ENCODE measurements around the gene GALK2.

- TF ChIP-seq POLR2AphosphoS5 (IDR thresholded peaks at IDR 0.05) (no peak), CTCF (IDR thresholded peaks at IDR 0.05) (no peak)
These were observed 18.9 kb downstream of the GALK2 start for GRCh38 chr15:49188933-49189332.

All from breast epithelium (tissue), 3 donors.